SK-N-SH treated with all-trans-retinoic acid at 6 μM for 48 hours (cell line): ENCODE data around the gene KIF1A.

Experiments
- ATAC-seq: fragments of 200-7000 bp; cut with Tn5 transposase; 3 replicates; pipeline ENCODE4 v1.9.1; 2020; ENCODE audit warnings: mild to moderate bottlenecking, moderate library complexity
- ARNTL ChIP-seq: fragments of 450-650 bp; formaldehyde crosslinking; IDR thresholded peaks from 2 replicates; pipeline ENCODE4 v1.5.0; 2020; ENCODE audit warnings: low read depth, mild to moderate bottlenecking, moderate library complexity, borderline replicate concordance
- BACH2 ChIP-seq: fragments of 250-450 bp; sonication (Bioruptor Pico); IDR thresholded peaks from 2 replicates; pipeline ENCODE4 v1.9.0; 2021; ENCODE audit warnings: mild to moderate bottlenecking, borderline replicate concordance
- CSDC2 ChIP-seq: fragments of 250-450 bp; sonication (Bioruptor Pico); IDR thresholded peaks from 2 replicates; pipeline ENCODE4 v1.5.0; 2020; ENCODE audit warnings: mild to moderate bottlenecking, moderate library complexity
- ESRRG ChIP-seq: fragments of 250-450 bp; sonication (Bioruptor Pico); IDR thresholded peaks from 2 replicates; pipeline ENCODE4 v1.6.1; 2021; ENCODE audit warnings: mild to moderate bottlenecking
- GLIS3 ChIP-seq: fragments of 250-450 bp; sonication (Bioruptor Pico); IDR thresholded peaks from 2 replicates; pipeline ENCODE4 v1.5.0; 2020; ENCODE audit warnings: mild to moderate bottlenecking, moderate library complexity
- ISL1 ChIP-seq: fragments of 250-450 bp; sonication (Bioruptor Pico); IDR thresholded peaks from 2 replicates; pipeline ENCODE4 v2.1.2; 2022; ENCODE audit warnings: mild to moderate bottlenecking, moderate library complexity
- PPARA ChIP-seq: fragments of 250-450 bp; sonication (Bioruptor Pico); IDR thresholded peaks from 2 replicates; pipeline ENCODE4 v1.5.0; 2020; ENCODE audit warnings: mild to moderate bottlenecking, borderline replicate concordance
- RARB ChIP-seq: fragments of 250-450 bp; sonication (Bioruptor Pico); IDR thresholded peaks from 2 replicates; pipeline ENCODE4 v1.8.0; 2021; ENCODE audit warnings: mild to moderate bottlenecking, moderate library complexity
- TCF4 ChIP-seq: fragments of 250-450 bp; sonication (Bioruptor Pico); IDR thresholded peaks from 2 replicates; pipeline ENCODE4 v1.8.0; 2021; ENCODE audit warnings: mild to moderate bottlenecking, moderate library complexity, borderline replicate concordance
- TOX ChIP-seq: fragments of 250-450 bp; sonication (Bioruptor Pico); IDR thresholded peaks from 2 replicates; pipeline ENCODE4 v1.8.0; 2021; ENCODE audit warnings: mild to moderate bottlenecking, moderate library complexity, borderline replicate concordance
- ZC3H10 ChIP-seq: fragments of 250-450 bp; sonication (Bioruptor Pico); IDR thresholded peaks from 2 replicates; pipeline ENCODE4 v1.5.1; 2021; ENCODE audit warnings: mild to moderate bottlenecking, moderate library complexity
- ZFP3 ChIP-seq: fragments of 250-450 bp; sonication (Bioruptor Pico); IDR thresholded peaks from 2 replicates; pipeline ENCODE4 v1.5.0; 2020; ENCODE audit warnings: mild to moderate bottlenecking, moderate library complexity
- ZNF565 ChIP-seq: fragments of 450-650 bp; formaldehyde crosslinking; conservative IDR thresholded peaks from 2 replicates; pipeline ENCODE4 v1.5.0; 2020; ENCODE audit warnings: low read depth, mild to moderate bottlenecking, moderate library complexity
- ZNF70 ChIP-seq: fragments of 450-650 bp; formaldehyde crosslinking; IDR thresholded peaks from 2 replicates; pipeline ENCODE4 v1.5.0; 2020; ENCODE audit warnings: mild to moderate bottlenecking, moderate library complexity
- ZNF8 ChIP-seq: fragments of 450-650 bp; formaldehyde crosslinking; IDR thresholded peaks from 2 replicates; pipeline ENCODE4 v1.5.0; 2020; ENCODE audit warnings: mild to moderate bottlenecking, moderate library complexity
- TF ChIP-seq, protein P1 (sequence below): fragments of 250-450 bp; sonication (Bioruptor Pico); IDR thresholded peaks from 2 replicates; pipeline ENCODE4 v1.5.1; 2021; ENCODE audit warnings: mild to moderate bottlenecking, moderate library complexity
- TF ChIP-seq, protein P2 (sequence below): fragments of 250-450 bp; sonication (Bioruptor Pico); IDR thresholded peaks from 2 replicates; pipeline ENCODE4 v1.8.0; 2020; ENCODE audit warnings: mild to moderate bottlenecking, moderate library complexity, borderline replicate concordance
- TF ChIP-seq, protein P3 (sequence below): fragments of 250-450 bp; sonication (Bioruptor Pico); IDR thresholded peaks from 2 replicates; pipeline ENCODE4 v1.5.1; 2020; ENCODE audit warnings: low read depth, mild to moderate bottlenecking, moderate library complexity

Gene KIF1A

DNA sequence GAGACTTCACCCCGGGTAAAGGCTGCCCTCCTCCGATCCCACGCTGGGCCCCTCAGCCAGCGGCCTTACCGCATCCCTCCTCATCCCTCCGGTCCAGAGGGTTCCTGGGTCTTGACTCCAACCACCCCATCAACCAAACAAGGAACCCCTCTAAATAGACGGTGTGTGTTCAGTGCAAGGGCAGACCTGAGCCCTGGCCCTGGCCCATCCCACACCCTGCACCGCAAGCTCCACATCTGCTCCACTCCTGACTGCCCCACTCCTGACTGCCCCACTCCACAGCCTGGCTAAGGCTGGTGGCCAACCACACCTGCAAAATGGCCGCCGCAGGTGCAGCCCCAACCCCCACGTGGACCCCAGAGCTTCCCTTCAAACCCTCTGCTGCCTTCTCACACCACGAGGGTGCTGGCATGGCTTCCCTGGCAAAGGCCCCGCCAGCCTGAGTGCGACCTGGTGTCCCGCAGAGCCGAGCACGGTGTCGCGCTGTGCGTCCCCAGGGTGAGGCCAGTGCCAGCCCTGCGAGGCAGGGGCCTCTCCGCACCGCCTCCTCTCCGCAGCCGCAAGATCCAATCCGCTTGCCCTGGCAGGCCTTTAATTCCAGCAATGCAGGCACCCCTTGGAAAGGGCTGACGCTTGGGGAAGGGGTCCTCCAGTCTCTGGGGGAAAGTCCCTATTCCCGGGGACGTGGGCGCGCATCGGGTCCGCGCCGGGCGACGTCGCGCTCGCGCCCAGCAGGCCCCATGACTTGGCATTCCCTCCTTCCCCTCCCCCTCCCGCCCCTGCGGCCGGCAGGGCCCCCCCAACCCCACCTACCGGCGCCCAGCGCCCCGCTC, 1.5 kb downstream of the KIF1A start:
- ATAC-seq: no peak
- TF ChIP-seq, protein P1, sequence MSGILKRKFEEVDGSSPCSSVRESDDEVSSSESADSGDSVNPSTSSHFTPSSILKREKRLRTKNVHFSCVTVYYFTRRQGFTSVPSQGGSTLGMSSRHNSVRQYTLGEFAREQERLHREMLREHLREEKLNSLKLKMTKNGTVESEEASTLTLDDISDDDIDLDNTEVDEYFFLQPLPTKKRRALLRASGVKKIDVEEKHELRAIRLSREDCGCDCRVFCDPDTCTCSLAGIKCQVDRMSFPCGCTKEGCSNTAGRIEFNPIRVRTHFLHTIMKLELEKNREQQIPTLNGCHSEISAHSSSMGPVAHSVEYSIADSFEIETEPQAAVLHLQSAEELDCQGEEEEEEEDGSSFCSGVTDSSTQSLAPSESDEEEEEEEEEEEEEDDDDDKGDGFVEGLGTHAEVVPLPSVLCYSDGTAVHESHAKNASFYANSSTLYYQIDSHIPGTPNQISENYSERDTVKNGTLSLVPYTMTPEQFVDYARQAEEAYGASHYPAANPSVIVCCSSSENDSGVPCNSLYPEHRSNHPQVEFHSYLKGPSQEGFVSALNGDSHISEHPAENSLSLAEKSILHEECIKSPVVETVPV (CRISPR knock-in tag): no peak
- TF ChIP-seq TOX (CRISPR knock-in tag): no peak
- no peak for TF ChIP-seq ZFP3 (CRISPR knock-in tag)
- TF ChIP-seq ZNF565 (CRISPR knock-in tag): no peak
- no peak for TF ChIP-seq ZNF8 (CRISPR knock-in tag)
- TF ChIP-seq RARB (CRISPR knock-in tag): no peak
- TF ChIP-seq TCF4 (CRISPR knock-in tag): no peak

DNA sequence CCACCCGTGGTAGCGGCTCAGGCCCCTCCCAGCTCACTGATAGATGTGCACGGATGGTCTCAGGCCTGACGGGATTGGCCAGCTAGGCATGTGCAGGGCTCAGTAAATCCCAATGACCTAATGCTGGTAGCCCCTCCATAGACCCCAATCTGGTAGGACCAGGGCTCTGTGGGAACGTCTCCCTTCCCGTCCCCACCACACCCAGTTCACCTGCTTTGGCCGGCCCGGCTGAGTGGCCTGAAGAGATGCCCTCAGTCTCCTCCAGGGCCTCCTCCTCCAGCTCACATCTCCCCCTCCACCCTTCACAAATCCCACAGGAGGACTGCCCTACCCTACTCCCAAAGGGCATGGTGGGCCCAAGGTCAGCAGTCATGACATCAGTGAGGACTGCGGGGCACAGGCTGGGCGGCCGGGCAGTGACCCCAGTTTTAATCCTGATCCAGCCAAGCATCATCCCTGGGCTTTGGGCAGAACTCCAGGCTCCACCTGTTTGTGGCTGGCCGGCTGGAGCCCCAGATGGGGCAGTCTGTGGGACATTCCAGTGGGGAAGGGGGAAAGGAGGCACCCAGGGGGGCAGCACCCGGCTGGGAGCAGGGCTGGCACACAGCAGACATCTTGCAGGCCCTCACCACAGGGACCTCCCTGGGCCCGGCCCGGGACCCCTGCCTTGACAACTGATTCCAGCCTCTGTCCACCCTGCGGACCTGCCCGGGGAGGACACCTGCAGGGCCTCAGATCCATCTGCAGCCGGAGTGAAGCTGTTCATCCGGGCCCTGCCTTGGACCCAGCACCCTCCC, 2.3 kb downstream of the KIF1A start:
- no peak for TF ChIP-seq ESRRG (CRISPR knock-in tag)
- TF ChIP-seq, protein P2, sequence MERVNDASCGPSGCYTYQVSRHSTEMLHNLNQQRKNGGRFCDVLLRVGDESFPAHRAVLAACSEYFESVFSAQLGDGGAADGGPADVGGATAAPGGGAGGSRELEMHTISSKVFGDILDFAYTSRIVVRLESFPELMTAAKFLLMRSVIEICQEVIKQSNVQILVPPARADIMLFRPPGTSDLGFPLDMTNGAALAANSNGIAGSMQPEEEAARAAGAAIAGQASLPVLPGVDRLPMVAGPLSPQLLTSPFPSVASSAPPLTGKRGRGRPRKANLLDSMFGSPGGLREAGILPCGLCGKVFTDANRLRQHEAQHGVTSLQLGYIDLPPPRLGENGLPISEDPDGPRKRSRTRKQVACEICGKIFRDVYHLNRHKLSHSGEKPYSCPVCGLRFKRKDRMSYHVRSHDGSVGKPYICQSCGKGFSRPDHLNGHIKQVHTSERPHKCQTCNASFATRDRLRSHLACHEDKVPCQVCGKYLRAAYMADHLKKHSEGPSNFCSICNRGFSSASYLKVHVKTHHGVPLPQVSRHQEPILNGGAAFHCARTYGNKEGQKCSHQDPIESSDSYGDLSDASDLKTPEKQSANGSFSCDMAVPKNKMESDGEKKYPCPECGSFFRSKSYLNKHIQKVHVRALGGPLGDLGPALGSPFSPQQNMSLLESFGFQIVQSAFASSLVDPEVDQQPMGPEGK: no peak
- no peak for TF ChIP-seq TCF4 (CRISPR knock-in tag)
- TF ChIP-seq, protein P1 (CRISPR knock-in tag): no peak
- TF ChIP-seq CSDC2 (CRISPR knock-in tag): no peak
- TF ChIP-seq GLIS3 (CRISPR knock-in tag): no peak
- no peak for TF ChIP-seq ZC3H10 (CRISPR knock-in tag)
- no peak for TF ChIP-seq ZNF565 (CRISPR knock-in tag)
- no peak for TF ChIP-seq TOX (CRISPR knock-in tag)
- no peak for TF ChIP-seq ZNF70 (CRISPR knock-in tag)
- no peak for TF ChIP-seq ZFP3 (CRISPR knock-in tag)
- TF ChIP-seq, protein P3, sequence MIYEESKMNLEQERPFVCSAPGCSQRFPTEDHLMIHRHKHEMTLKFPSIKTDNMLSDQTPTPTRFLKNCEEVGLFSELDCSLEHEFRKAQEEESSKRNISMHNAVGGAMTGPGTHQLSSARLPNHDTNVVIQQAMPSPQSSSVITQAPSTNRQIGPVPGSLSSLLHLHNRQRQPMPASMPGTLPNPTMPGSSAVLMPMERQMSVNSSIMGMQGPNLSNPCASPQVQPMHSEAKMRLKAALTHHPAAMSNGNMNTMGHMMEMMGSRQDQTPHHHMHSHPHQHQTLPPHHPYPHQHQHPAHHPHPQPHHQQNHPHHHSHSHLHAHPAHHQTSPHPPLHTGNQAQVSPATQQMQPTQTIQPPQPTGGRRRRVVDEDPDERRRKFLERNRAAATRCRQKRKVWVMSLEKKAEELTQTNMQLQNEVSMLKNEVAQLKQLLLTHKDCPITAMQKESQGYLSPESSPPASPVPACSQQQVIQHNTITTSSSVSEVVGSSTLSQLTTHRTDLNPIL: no peak
- TF ChIP-seq ARNTL (CRISPR knock-in tag): no peak
- TF ChIP-seq ISL1 (CRISPR knock-in tag): no peak
- TF ChIP-seq ZNF8 (CRISPR knock-in tag): no peak
- no peak for TF ChIP-seq BACH2 (CRISPR knock-in tag)
- no peak for TF ChIP-seq RARB (CRISPR knock-in tag)
- TF ChIP-seq, all 23 proteins: peak for 0
- no peak for ATAC-seq

DNA sequence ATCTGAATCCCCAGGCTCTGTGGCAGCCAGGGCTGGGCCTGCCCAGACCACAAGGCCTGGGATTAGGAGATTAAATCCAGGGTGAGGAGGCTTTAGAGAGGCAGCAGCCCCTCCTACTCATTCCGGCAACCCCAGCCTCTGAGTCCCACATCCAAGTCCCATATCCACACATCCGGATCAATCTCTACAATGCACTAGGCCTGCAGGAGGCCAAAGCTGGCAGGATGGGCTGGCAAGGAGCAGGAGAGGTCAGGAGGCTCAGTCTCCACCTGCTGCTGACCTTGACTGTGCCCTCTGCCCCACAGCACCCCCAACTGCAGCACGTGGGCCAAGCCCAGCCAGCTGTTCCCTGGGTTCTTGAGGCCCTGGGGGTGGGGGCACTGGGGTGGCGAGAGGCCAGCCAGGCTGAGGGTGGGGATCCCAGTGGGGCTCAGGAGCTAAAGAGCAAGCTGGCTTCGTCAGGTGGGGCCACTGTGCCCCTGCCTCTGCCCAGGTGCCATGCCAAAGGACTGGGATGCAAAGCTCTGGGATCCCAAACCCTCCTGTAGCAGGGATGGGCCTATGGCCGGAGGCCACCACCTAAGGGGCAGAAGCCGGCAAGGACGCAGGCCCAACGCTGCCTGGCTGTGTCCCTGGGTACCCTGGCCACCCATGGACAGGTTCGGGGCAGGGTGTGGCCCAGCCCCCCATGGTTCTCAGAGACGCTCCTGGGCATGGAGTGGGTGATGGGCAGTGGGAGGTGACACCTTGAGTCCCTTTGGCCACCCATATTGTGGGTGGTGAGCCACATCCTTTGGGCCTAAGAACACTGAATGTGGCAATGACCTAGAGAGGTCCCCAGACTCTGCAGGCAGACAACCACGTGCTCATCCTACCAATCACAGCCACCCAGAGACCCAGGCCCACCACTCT, 3.2 kb downstream of the KIF1A start:
- no peak for TF ChIP-seq PPARA (CRISPR knock-in tag)
- no peak for TF ChIP-seq ISL1 (CRISPR knock-in tag)
- TF ChIP-seq ZNF8 (CRISPR knock-in tag): no peak
- TF ChIP-seq CSDC2 (CRISPR knock-in tag): no peak
- TF ChIP-seq ZNF70 (CRISPR knock-in tag): no peak
- ATAC-seq: no peak
